HG02943 (cell line): ENCODE data around the gene LRIG1.

Experiments used
- ATAC-seq: cut with Tn5 transposase; IDR thresholded peaks from one replicate; pipeline ENCODE4 v1.9.1; 2021; ENCODE audit warnings: mild to moderate bottlenecking, low read depth, moderate library complexity; ENCODE audit not compliant: unreplicated experiment

LRIG1 gene

GRCh38 chr3:66406831-66407610, 93.8 kb downstream of the LRIG1 start:
- no peak for ATAC-seq

- no peak for ATAC-seq
These were observed 94.7 kb downstream of the LRIG1 start for GRCh38 chr3:66406163-66406562.

DNA sequence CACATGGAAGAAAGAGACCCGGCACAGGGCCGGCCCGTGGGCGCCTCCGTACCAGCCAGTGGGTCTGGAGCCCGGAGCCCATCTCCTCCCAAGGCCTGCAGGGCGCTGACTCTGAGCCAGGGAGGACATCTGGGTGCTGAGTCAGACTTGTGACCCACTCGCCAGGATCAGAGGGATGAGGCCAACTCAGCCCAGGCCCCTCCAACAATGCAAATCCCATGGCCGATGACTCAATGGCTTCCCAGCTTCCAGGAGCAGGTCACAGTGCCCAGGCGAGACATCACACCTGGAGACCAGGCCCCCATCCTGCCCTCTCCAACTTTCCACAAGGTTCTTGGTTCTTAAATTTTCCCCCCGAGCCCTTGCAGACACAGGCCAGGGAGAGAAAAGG, 95.1 kb downstream of the LRIG1 start:
- ATAC-seq, result no peak

- ATAC-seq, result no peak
These were observed 95.7 kb downstream of the LRIG1 start for GRCh38 chr3:66404903-66405700.

- no peak for ATAC-seq
These were observed 96.6 kb downstream of the LRIG1 start for GRCh38 chr3:66404197-66404596.

DNA sequence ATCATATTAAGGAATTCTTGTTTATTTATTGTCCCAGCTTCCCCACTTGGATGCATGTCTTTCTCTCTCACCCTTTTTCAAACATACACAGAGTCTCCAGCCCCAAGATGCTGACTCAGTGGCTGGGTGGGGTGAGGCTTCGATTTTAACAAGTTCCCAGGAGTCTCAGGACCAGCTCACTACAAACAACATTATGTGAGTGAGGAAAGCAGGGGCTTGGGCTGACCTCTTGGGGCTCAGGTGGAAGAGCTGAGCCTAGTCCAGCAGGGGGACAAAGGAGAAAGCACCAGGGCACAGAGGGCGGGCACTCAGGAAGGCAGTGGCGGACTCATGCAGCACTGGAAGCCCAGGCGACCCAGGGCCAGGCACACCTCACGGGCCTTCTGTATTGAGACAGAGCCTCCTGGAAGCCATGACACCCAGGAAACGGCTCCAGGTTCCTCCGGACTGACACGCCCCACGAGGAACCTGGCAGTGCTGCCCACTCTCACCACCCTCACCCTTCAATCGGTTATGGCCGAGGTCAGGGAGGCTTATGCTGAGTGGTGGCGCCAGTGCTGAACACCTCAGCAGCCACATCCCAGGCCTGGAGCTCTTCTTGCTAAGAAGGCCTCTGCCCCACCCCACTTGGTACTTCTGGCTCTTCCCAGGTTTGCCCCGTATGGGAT, 97.4 kb downstream of the LRIG1 start:
- no peak for ATAC-seq

- no peak for ATAC-seq
These were observed 98.1 kb downstream of the LRIG1 start for GRCh38 chr3:66402596-66403290.

DNA sequence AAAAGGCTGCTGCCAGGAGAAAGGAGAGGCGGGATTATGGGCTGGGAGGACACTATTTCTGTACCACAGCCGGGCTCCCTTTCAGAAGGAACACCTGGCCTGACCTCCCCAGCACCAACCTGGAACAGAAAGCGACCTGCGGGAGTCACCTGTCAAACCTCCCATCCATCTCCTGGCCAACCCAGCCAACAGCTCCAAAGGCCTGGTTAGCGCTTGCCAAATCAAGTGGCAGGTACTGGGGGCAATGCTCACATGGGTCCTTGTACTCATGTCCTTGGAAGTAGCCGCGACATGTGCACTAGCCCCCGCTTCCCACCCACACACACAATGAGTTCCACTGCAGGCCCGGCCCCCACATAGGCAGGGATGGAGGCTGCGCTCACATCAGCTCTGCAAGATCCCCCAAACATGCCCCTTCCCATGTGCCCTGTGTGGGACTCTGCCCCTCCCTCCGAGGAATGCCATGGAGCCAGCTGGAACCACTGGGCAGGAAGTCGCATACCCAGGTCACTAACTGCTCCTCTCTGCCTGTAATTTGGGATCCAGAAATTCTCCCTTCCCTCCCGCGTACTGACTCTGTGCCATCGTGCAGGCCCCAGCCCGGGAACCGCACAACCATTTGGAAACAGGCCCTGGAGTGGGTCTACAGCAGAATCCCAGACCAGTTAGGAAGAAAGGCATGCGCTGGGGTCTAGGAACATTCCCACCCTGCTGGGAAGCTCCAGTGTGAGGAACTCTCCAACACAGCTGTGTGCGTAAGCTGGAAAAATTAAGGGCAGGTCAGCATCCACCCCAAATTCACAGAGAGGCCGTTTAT, 98.9 kb downstream of the LRIG1 start:
- no peak for ATAC-seq

- no peak for ATAC-seq
These were observed 99.7 kb downstream of the LRIG1 start for GRCh38 chr3:66401157-66401550.

GRCh38 chr3:66400411-66401156, 100.2 kb downstream of the LRIG1 start:
- ATAC-seq, result no peak

GRCh38 chr3:66399529-66400232, 101.1 kb downstream of the LRIG1 start:
- ATAC-seq, result no peak

GRCh38 chr3:66398228-66399025, 102.4 kb downstream of the LRIG1 start:
- no peak for ATAC-seq

DNA sequence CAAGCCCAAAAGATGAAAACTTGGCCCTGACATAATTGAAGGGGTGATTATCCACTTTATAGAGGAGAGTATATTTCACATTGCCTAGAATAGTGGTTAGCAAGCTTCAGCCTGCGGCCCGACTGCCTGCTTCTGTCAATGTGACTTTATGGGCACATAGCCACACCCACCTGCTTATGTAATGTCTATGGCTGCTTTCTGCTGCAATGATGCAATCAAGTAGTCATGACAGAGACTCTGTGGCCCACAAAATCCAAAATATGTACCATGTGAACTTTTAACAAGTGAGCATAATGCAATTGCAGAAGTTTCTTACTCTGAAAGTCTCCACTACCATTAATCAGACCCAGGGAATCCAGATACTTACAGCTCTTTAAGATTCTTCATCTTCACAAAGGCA, 103.1 kb downstream of the LRIG1 start:
- ATAC-seq, result no peak

- no peak for ATAC-seq
These were observed 103.9 kb downstream of the LRIG1 start for GRCh38 chr3:66396888-66397287.

DNA sequence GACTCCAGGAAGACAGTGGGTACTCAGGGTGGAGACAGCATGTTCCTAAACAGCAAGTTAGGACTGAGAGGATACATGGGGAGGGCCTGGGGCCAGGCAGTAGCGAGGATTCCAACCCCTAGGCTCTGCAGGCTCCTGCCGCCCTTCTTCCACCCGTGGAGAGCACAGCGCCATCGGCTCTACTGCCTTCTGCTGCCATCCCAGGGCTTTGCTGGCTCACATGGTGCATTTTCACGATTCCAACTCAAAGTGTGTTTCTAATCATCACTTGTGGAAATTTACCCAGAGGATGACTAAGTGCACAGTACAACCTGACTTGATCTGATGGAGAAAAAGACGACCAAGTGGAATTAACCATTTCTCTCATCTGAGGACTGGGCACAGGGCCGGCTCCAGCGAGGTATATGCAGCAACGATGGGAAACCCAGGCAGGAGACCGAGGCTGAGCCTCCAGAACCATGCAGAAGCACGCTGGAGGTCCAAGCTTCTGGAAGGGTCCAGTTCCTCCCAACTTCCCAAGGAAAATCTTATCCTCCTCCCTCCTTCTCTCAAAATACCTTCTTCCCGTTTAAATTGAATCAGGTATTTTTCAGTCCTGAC, 104.6 kb downstream of the LRIG1 start:
- no peak for ATAC-seq

DNA sequence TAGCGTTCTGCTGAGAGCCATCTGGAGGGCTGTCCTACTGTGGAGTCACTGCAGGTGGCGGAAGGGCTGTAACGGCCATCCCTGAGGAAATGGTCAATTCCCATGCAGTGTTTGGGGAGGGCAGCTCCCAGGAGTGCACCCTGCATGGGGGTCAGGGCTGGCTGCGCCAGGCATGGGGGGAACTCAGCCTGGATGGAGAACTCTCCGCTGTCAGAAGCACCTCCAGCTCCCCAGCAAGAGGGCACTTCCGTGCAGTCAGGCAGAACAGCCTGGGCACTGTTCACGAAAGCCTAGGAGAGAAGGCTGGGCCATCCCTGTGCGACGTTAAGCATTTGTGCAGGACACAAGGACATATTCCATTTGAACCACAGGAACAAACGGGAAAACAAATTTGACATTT, 105.2 kb downstream of the LRIG1 start:
- no peak for ATAC-seq

- no peak for ATAC-seq
These were observed 106.0 kb downstream of the LRIG1 start for GRCh38 chr3:66394753-66395249.
